Endometrial microvascular endothelial cells (primary cell): ENCODE measurements around the gene RAB44. TPM values are rescaled to one million over a fixed set of nuclear protein-coding genes. Genes with fewer than 3 reads are reported as not detected.
"Not testable (repeated sequence)": the region's sequence is repeated elsewhere in the genome, so short reads cannot be mapped to it uniquely, and the experiment has no call there.

Experiments
- in situ Hi-C: cut with HindIII; loops from 2 replicates; pipeline ENCODE4 v1.10.0; 2017; ENCODE audit warnings: low sequenced_read_pairs, low pct_unique_long_range_greater_than_20kb; ENCODE audit errors: inconsistent ontology term
- total RNA-seq: library from RNA; depleted of rRNA; stranded (reverse); fragments of >200 nt; gene quantifications from one replicate; pipeline ENCODE4 v1.2.3, GENCODE V29; 2015; ENCODE audit errors: inconsistent ontology term

Gene RAB44, protein sequence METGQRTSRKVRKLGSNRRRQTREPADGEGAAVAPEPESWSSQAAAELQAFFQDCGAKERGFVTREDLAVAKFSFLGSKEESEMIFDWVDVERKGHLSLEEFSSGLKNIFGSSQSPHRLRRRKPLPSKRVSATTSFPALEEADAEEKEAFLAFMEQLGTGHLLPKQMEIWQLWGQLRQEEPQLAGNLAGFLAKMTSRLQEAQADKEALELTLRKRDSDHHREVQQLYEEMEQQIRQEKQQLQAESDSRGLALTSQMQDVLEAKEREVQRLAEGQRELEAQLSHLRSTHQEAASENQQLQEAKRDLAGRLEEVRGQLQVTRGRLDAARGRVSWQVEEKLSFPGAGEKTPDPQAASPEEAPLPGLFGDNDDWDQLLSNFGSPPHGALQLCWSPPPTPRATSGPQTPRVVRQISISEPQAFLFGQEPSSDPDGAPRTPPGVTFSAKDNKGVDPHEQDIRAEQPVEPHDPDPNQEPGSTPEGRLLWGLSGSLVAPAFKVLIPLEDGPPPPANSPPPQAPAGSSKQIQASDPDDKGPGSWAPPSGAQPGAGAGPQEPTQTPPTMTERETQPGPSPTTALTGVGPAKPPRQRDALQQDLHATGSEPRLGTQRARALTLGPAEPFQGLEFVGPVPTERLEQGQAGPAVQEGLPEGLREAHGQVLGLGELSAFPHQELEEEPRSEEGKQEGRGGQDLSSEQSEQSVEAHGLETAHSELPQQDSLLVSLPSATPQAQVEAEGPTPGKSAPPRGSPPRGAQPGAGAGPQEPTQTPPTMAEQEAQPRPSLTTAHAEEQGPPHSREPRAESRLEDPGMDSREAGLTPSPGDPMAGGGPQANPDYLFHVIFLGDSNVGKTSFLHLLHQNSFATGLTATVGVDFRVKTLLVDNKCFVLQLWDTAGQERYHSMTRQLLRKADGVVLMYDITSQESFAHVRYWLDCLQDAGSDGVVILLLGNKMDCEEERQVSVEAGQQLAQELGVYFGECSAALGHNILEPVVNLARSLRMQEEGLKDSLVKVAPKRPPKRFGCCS
- total RNA-seq = not detected

DNA sequence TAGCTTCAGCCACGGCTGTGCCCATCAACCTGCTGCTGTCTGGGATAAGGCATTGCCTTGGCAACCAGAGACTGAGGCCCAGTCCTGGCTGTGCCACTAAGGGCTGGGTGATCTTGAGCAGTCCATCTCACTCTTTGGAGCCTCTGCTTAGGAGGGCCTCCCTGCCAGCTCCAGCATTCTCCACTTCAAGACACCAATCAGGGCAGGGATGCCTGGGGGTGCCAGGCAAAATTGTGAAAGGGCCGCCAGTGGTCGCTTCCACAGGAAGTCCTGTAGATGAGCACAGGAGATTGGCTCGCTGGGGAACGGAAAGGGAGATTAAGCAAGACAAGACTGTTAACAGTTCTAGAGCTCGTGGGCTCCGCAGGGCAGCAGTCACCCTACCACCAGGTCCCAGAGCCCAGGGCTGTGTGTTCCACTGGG is at the start of gene RAB44:
Gene RAB44, plus strand, starts transcription at position 346 of the 423 bp plus-strand sequence. CDS start 6,410 bp downstream, outside the sequence.
- in situ Hi-C loops = no loop called here

DNA sequence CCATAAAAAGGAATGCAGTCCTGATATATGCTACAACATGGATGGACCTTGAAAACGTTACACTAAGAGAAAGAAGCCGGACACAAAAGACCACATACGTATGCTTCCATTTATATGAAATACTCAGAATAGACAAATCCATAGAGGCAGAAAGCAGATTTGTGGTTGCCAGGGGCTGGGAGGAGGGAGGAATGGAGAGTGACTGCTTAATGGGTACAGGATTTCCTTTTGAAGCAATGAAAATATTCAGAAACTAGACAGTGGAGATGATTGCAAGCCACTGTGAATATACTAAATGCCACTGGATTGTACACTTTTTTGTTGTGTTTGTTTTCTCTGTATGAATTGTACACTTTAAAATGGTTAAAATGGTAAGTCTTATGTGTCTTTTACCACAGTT is 48.5 kb upstream of the RAB44 start:
- in situ Hi-C loops = no loop called here

DNA sequence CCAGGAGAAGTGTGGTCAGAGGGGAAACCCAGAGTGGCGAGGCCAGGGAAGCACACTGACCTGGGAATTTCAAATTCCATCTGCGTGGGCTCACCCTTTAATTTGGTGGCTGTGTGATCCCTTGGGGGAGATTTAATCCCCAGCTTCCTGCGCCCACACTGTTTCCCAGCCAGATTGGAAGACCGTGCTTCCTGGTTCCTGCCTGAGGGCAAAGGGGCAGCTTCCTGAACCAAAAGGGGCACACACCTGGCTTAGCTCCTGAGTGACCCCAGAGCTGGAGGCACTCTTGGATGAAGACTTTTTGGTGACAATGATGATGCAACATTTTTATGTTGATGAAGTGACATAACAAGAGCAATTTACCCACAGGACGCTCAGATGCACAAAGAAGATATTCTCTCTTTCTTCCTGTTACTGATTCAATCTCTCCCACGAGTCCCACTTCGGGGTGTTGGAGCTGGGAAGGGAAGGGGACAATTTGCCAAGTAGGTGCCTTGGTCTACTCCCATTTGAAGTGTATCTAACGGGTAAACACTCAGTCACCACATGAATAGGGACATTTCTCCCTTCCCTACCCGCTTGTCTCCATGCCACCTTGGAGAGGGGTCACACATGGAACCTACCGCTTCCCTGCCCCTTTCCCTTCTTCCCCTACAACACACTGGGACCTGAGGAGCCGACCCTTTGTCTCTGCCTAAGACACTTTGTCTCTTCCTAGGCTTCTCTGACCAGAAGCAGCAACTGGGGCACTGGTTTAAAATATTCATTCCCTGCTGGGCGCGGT is 47.7 kb upstream of the RAB44 start:
- in situ Hi-C loops = no loop called here

DNA sequence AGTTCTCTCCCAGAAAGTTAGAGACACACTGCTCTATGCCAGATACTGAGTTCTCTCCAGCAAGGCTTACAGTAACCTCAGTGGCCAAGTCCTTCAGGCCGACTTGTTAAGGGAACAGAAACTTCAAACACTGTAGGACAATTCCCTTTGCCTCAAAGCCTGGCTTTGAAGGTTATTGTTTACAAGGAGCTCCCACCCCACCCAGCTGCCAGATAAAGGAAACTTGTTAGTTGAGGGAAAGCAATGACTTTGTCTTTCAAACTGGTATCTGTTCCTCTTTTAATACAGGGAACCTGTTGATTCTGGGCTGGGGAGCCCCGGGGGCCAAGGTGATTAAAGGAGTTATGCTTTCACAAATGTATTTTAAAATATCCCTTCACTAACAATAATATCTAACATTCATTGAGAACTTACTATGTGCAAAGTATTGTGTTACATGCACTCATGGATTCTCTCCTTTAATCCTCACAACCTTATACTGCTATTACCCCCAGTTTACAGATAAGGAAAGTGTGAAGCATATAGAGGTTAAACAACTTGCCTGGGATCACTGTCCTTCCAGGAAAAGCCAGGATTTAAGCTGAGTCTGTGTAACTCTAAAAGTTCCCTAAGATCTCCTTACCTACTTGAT is 46.7 kb upstream of the RAB44 start:
- in situ Hi-C loops = no loop called here

DNA sequence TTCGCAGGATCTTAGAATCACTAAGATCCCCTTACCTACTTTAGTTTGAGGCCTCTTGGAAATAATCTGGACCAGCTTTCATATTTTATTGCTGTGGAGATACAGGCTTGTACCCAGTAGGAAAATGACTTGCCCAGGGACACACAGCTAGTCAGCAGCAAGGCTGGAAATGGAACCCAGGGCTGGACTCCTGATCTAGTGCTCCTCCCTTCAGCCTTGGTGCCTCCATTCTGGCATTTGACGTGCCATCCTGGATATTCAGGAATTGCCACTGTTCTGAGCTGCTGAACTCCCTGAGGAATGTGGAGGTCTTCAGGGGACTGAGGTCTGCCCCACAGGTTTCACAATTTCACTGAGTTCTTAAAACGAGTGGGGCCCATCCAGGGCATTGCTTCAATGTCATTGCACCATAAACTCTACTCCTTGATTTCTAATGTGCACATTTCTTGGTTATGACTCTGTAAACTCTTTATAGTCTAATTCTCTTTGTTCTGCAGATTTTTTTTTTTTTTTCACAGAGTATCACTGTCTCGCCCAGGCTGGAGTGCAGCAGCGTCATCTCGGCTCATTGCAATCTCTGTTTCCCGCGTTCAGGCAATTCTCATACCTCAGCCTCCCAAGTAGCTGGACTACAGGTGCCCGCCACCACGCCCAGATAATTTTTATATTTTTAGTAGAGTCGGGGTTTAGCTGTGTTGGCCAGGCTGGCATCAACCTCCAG is 45.8 kb upstream of the RAB44 start:
- in situ Hi-C loops = no loop called here

DNA sequence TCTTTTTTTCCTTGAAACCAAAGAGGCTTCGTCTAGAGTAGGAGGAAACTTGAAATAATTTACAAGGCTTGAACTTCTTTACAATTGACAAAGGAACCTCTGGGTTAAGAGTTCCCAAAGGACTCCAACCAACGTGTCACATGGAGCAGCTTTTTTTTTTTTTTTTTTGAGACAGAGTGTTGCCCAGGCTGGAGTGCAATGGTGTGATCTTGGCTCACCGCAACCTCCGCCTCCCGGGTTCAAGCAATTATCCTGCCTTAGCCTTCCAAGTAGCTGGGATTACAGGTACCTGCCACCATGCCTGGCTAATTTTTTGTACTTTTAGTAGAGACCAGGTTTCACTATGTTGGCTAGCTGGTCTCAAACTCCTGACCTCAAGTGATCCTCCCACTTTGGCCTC is 43.2 kb upstream of the RAB44 start:
- in situ Hi-C loops = not testable (repeated sequence)

DNA sequence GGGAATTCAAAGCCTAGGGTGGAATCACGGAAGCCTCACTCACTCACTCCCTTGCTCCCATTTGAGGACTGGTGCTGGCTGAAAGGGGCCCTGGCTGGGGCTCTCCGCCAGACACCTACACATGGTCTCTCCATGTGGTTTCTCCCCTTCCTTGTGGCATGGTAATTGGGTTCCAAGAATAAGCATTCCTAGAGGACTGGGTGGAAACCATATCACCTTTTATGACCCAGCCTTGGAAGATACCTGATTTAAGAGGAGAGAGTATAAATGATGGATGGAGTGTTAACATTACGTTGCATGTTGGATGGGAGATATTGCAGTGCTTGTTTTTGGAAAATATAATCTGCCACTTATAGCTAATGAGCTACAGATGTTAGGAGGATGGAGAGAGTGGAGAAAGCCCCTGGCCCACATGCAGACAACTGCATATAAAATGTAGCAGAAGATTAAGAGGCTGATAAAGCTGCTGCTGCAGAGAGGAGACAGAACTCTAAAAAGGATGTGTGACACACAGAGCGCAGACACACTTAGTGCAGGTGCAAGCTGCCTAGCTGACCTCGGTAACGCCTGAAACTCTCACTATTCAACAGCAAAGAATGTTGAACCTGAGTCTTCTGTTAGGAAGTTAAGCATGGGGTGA is 42.4 kb upstream of the RAB44 start:
- in situ Hi-C loops = no loop called here

DNA sequence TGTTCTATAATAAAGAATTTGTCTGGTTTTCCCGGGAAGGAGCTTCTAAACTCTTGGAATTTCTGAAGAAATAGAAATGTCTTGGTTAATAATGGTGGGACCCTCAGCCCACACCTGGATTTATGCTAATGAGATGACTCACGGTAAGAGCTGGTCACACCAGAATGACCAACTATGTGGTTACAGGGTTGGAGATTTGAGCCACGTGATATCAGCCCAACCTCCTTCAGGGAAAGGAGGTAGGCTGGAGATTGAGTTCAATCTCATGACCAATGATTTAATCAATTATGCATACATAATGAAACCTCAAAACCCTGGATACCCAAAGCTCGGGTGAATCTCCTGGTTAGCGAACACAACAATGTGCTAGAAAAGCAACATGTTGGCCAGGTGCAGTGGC is 41.2 kb upstream of the RAB44 start:
- in situ Hi-C loops = no loop called here

DNA sequence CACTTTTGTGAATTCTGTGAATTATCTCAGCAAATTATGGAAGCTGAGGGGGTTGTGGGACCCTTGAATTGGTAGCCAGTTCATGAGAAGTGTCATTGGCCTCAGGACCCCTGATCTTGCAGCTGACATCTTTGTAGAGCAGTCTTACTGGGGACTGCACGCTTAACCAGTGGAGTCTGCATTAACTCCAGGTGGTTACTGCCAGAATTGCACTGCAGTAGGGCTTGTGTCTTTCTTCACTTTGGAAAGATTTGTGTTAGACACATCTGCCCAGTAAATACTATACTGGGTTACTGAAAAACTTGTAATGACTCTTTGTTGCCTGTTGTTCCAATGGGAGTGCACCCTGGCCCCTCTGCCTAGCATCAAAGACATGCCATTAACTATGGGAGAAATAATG is 40.4 kb upstream of the RAB44 start:
- in situ Hi-C loops = no loop called here

DNA sequence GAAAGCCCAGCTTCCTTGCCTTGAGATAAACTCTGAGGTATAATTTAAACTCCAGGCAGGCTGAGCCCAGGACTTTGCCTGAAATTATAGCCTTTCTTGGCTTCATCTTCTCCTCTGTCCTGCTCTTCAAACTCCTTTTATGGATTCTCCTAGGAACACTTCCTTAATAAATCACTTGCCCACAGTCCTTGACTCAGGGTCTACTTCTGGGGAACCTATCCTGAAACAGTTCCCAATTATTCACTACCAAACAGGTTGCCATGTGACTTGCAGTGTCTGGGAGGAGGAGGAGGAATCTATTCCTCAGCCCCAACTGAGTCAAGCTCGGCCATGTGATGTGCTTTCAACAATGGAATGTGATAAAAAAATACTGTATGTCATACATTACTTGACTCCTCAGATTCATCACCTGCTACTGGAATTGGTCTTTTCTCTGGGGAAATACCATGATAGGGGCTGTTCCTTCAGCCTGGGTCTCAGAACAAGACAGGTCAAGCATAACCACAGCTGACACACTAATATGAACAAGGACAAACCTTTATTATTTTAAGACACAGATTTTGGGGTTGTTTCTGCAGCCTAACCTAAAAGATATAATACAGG is 39.6 kb upstream of the RAB44 start:
- in situ Hi-C loops = no loop called here

DNA sequence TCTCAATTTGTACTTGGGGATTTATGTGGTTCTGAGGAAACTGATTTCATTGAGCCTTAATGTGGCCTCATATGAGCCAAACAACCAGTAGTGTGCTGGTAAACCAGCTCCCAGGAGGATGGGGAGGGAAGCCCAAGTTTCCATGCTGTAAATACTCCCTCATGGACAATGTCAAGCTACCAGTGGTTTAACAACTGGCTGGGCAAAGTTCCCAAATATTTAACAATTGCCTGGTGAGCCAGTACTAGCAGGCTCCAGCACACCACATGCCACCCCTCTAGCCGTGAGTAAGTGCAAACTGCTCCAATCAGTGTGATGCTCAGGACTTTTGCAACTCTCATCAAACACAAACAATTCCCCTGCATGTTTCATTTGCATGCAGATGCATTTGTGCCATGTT is 38.4 kb upstream of the RAB44 start:
- in situ Hi-C loops = no loop called here

DNA sequence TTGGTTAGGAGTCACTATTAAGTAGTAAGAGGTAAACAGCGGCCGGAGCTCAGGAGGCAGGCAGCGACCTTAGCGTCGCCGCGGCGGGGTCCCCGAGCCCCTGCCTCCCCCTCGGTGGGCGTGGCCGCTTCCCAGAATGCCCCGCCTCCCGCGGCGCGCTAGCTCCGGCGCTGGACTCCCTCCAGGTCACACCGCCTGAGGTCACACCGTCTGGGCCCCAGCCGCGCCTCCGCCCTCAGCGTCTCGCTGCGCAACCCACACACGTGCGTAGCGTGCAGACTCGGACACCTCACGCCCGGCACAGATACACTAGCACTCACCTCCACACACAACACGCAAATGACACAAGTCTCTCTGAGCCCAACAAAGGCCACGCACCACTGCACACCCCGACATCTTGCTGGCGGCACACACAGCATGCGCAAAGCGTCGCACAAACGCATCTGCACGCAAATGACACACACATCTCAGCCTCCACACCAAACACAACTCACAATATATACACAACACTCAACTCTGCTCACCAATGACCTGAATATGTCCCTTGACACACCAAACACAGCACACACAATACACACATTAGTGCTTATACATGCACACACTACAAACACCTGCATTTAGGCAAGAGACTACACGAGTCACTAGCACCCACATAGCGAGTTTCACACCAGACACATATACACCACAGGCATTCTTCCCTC is 36.7 kb upstream of the RAB44 start:
- in situ Hi-C loops = no loop called here

DNA sequence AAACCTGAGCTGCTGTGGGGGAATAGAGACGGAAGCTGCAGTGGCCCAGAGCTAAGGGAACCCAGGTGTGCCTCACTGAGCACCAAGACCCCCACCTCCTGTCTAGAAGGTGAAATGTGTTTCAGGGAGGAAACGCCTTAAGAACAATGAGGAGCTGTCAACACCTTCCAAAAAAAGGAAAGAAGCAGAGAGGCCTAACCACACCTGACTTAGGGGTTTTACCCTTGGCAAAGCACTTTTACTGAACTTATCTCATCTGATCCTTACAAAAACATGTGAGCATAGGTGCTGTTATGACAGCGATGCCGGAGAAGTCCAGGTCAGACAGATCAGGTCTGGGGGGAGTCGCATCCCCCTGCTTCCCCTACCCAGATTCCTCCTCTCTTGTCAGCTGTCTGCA is 35.2 kb upstream of the RAB44 start:
- in situ Hi-C loops = no loop called here

DNA sequence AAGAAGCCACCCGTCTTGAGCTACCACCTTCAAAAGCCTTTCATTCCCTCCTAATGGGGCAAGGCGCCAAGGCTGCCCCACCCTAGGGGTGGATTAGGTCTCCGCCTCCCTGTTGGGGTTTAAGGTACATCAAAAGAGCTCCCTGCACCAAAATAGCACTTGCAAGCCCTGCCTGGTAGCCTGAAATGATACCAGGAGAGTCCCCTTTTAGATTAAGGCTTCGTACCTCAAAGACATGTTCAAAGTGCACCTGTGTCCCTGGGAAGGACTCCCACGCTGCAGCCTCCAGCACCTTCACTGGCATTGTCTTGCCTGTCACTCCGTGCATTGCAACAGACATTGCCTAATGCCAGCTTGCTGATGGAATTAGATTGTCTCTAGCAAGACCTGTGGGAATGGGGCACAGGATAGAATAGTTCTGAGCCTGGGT is 34.8 kb upstream of the RAB44 start:
- in situ Hi-C loops = no loop called here

DNA sequence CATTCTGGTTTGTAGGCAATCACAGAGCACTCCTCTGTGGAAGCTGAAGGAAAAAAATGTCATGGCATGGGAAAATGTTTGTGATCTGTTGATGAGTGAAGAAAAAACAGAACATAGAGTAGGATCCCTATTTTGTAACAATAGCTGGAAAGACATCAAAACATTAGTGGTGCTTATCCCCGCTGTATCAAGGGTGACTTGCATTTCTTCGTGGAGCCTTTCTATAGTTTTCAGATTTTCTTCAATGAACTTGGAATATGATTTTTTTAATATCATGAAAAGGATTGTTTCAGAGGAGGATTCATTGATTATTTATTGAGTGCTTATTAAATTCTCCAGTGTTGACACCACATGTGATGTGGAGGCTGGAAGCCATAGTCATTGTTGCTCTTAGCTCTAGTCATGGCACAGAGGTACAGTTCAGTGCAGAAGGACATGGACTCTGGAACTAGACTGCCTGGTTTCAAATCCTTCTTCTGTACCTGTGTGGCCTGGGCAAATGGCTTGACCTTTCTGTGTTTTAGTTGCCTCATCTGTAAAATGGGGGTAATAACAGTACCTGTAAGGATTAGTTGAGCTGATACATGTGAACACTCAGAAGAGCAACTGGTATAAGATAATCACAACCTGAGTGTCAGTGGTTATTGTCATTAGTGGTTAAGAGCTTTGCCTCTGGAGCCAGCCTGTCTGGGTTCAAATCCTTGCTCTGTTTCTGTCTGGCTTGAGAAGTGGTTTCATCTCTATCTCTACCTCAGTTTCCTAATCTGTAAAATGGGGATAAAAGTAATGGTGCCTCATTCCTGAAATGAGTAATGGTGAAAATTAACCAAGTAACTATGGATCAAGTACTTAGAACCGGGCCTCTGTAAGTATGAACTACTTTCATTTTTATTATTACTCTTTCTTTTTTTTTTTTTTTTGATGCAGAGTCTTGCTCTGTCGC is 33.9 kb upstream of the RAB44 start:
- in situ Hi-C loops = no loop called here

DNA sequence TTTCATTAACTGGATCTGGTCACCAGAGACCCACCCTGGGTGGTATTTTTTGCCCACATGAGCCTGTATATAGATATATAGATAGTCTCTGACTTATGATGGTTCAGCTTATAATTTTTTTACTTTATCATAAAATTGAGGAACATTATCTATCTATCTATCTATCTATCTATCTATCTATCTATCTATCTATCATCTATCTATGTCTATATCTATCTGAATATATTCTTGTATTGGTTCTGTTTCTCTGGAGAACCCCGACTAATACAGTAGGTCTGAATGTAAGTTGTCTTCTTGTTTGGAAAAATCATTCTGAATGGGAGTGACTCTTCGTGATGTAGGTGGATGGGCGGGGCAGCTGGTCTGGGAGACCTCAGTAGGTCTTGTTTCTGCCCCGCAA is 32.4 kb upstream of the RAB44 start:
- in situ Hi-C loops = no loop called here
